Gastrocnemius medialis (tissue), 4 donors: Measurements from ENCODE around the gene SLC41A2. TPM values are rescaled to one million over a fixed set of nuclear protein-coding genes. Genes with fewer than 3 reads are reported as not detected.

ENCODE experiments used
- ATAC-seq, 2 donors: fragments of 150-250 bp; one replicate each; pipeline ENCODE4 v1.9.1; 2016
- DNase-seq, 2 donors: peaks; one replicate each; pipeline ENCODE4 v3.0.0-alpha.2; 2019
- H3K27ac ChIP-seq, 4 donors: fragments of 200-600 bp; sonication (generic); 1 replicate in 1 of 4; 2 replicates in 3 of 4; pipeline ENCODE4 v1.5.1; 2016 to 2018; ENCODE audit warnings: mild to moderate bottlenecking in 2 of 4, moderate library complexity in 1 of 4
- H3K27me3 ChIP-seq, 3 donors: fragments of 200-600 bp; sonication (generic) in 2 of 3; 1 replicate in 1 of 3; 2 replicates in 2 of 3; pipeline versions ENCODE4 v1.5.1 to v1.6.0; 2016 to 2019; ENCODE audit warnings: mild to moderate bottlenecking in 1 of 3, moderate library complexity in 1 of 3
- H3K36me3 ChIP-seq, 2 donors: fragments of 200-600 bp; sonication (generic) in 1 of 2; one replicate each; pipeline ENCODE4 v1.5.1; 2017 to 2018
- H3K4me1 ChIP-seq, 2 donors: fragments of 200-600 bp; sonication (generic) in 1 of 2; one replicate each; pipeline ENCODE4 v1.5.1; 2016 to 2017; ENCODE audit warnings: mild to moderate bottlenecking in 2 of 2
- H3K4me3 ChIP-seq, 4 donors: fragments of 200-600 bp; sonication (generic) in 3 of 4; 1 replicate in 1 of 4; 2 replicates in 3 of 4; pipeline ENCODE4 v1.5.1; 2016 to 2019; ENCODE audit warnings: mild to moderate bottlenecking in 2 of 4
- H3K9me3 ChIP-seq, 3 donors: fragments of 200-600 bp; sonication (generic) in 2 of 3; 1 replicate in 1 of 3; 2 replicates in 2 of 3; pipeline ENCODE4 v1.5.1; 2016 to 2019
- POLR2A ChIP-seq, 2 donors: fragments of 450-650 bp; IDR thresholded peaks; one replicate each; pipeline ENCODE4 v1.6.1; 2017; ENCODE audit warnings: antibody characterized with exemption in 2 of 2, mild to moderate bottlenecking in 2 of 2, moderate library complexity in 2 of 2
- in situ Hi-C, 4 donors: fragments of 200-750 bp; cut with MboI; loops; one replicate each; pipeline versions ENCODE4 v1.15.0 to v1.8.0; 2017; ENCODE audit warnings: low sequenced_read_pairs in 4 of 4
- intact Hi-C: fragments of 100-400 bp; cut with DNase I; formaldehyde crosslinking; loops from one replicate; pipeline ENCODE4 v1.15.1; 2023; ENCODE audit warnings: low total_unique reads
- total RNA-seq, 4 donors: library from RNA; depleted of rRNA; stranded (reverse); fragments of >200 nt; gene quantifications; one replicate each; pipeline versions ENCODE4 v1.1.0 to v1.2.3, GENCODE V29; 2016
- TF ChIP-seq, protein P1 (sequence below), 5 experiments: fragments of 450-650 bp in 3 of 5; fragments of 200-600 bp in 2 of 5; sonication (generic) in 2 of 5; IDR thresholded peaks in 4 of 5; conservative IDR thresholded peaks in 1 of 5; 1 replicate in 4 of 5; 2 replicates in 1 of 5; pipeline ENCODE4 v1.5.1; 2016 to 2019; ENCODE audit warnings: antibody characterized with exemption in 5 of 5, mild to moderate bottlenecking in 3 of 5, moderate library complexity in 3 of 5

Gene SLC41A2, protein sequence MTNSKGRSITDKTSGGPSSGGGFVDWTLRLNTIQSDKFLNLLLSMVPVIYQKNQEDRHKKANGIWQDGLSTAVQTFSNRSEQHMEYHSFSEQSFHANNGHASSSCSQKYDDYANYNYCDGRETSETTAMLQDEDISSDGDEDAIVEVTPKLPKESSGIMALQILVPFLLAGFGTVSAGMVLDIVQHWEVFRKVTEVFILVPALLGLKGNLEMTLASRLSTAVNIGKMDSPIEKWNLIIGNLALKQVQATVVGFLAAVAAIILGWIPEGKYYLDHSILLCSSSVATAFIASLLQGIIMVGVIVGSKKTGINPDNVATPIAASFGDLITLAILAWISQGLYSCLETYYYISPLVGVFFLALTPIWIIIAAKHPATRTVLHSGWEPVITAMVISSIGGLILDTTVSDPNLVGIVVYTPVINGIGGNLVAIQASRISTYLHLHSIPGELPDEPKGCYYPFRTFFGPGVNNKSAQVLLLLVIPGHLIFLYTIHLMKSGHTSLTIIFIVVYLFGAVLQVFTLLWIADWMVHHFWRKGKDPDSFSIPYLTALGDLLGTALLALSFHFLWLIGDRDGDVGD
- 1 to 10 TPM in 2 of 4 donors, under 1 TPM in 2; 0.35 to 4.5 (median 0.83) TPM for total RNA-seq

DNA sequence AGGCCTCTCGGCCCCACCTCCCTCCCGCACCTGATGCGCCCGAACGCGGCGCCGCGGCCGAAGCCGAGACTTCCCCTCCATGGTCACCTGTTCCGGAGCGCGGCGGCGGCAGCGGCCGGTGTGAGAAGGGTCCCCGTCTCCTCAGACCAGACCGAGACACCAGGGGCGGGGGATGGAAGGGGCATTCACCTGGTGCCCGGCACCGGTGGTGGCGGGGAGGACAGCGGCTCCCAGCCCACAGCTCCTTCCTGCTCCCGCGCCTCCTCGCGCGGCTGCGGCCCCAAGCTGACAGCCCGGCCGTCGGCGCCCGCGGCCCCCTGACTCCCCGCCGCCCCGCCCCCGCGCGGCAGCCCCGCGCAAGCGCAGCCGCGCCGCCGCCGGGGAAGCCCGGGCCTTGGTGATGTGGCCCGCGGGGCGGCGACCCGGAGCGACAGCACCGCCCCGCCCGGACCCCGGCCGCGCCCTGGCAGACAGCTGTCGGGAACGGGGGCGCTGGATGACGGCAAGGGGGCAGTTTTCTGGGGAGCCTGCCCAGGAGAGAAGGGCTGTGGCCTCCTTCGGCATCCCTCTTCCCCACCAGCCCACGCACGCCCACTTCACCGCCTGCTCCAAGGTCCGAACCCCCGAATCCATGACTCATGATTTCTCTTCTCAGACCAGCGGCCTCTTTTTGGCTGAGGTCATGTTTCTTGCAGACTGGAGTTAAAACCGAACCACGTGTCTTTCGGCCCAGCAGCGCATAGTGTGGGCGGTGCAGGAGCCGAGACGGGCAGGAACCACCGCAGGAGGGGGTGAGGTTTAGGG lies at the start of gene SLC41A2:
Gene SLC41A2 (minus strand): TSS at position 290 of the 804 bp plus-strand sequence. CDS start 29,763 bp downstream, outside the sequence.
- in situ Hi-C loops: no loop called here
- Histone ChIP-seq H3K27ac (peak within 1 kb of the TSS; percentile 31 to 49 (median 48)), H3K36me3 (no peaks in the 10 kb centered on the region), H3K27me3 (peaks cover 5 to 24% (median 15%) of the 10 kb centered on the region in 3 donors), H3K9me3 (no peaks in the 10 kb centered on the region), H3K4me1 (peaks cover 8 to 9% of the 10 kb centered on the region in 2 donors), H3K4me3 (peak within 1 kb of the TSS; percentile 67 to 93 (median 72))
- intact Hi-C loops: loop anchor here (1.0 kb wide), 1 partner anchor 28 kb away; the partner anchor contains the start of gene NOPCHAP1
- DNase-seq (peak; percentile 45 to 51), ATAC-seq (peak; percentile 79 to 81)
- TF ChIP-seq POLR2A (IDR thresholded peaks at IDR 0.05): peak; percentile 13 to 40
- TF ChIP-seq, protein P1, sequence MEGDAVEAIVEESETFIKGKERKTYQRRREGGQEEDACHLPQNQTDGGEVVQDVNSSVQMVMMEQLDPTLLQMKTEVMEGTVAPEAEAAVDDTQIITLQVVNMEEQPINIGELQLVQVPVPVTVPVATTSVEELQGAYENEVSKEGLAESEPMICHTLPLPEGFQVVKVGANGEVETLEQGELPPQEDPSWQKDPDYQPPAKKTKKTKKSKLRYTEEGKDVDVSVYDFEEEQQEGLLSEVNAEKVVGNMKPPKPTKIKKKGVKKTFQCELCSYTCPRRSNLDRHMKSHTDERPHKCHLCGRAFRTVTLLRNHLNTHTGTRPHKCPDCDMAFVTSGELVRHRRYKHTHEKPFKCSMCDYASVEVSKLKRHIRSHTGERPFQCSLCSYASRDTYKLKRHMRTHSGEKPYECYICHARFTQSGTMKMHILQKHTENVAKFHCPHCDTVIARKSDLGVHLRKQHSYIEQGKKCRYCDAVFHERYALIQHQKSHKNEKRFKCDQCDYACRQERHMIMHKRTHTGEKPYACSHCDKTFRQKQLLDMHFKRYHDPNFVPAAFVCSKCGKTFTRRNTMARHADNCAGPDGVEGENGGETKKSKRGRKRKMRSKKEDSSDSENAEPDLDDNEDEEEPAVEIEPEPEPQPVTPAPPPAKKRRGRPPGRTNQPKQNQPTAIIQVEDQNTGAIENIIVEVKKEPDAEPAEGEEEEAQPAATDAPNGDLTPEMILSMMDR (IDR thresholded peaks at IDR 0.05 in 4 of 5, conservative IDR thresholded peaks at IDR 0.05 in 1 of 5): peak in 3 of 5 experiments; percentile 23 to 45 (median 31)

DNA sequence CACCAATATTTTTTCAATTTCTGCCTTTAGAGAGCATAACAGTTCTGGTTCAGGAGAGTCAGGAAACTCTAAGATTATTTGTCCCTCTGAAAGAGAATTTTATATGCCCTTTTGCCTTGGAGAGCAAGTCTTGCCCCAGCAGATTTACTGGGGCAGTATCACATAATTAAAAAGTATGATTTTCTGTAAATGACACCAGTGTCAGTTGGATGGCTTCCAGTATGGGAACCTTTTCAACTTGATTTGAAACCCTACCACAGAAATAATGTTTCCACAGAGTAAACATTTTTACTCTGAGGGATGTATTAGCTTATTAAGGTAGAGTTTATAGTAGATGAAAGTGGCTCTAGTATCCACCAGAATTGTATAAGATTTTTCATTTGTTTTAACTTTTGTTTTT lies 43.4 kb upstream of the SLC41A2 start:
- in situ Hi-C loops: no loop called here
- no peaks in the 10 kb centered on the region for H3K4me1 ChIP-seq
- H3K9me3 ChIP-seq: no peaks in the 10 kb centered on the region
- no peak overlapping the region for H3K27ac ChIP-seq
- intact Hi-C loops: no loop called here
- peaks cover 0 to 27% of the 10 kb centered on the region in 2 donors for H3K36me3 ChIP-seq
- ATAC-seq (no peak), DNase-seq (no peak)
- TF ChIP-seq POLR2A (IDR thresholded peaks at IDR 0.05): no peak
- TF ChIP-seq, protein P1 (IDR thresholded peaks at IDR 0.05 in 4 of 5, conservative IDR thresholded peaks at IDR 0.05 in 1 of 5): no peak
- H3K4me3 ChIP-seq: no peak overlapping the region
- no peaks in the 10 kb centered on the region for H3K27me3 ChIP-seq

DNA sequence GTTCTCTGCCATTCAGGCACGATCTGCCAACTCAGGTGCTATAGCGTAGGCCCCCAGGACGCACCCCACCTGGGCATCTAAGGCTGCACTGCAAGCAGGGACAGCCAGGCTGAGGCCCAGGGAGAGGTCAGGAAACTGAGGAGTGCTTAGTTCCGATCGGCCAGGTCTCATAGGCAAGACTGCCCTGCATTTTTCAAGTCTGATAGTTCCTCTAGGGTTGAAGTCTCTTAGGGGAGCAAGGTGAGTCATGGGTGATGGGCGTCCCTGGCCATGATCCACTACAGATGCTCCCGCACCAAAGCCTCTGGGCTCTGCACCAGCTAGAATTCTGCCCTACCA lies 41.2 kb upstream of the SLC41A2 start:
- ATAC-seq: no peak
- H3K27ac ChIP-seq: no peak overlapping the region
- in situ Hi-C loops: no loop called here
- H3K36me3 ChIP-seq: peaks cover 0 to 46% of the 10 kb centered on the region in 2 donors
- no peaks in the 10 kb centered on the region for H3K4me1 ChIP-seq
- H3K9me3 ChIP-seq: no peaks in the 10 kb centered on the region
- TF ChIP-seq POLR2A (IDR thresholded peaks at IDR 0.05): no peak
- TF ChIP-seq, protein P1 (IDR thresholded peaks at IDR 0.05 in 4 of 5, conservative IDR thresholded peaks at IDR 0.05 in 1 of 5): no peak
- no peak for DNase-seq
- H3K27me3 ChIP-seq: no peaks in the 10 kb centered on the region
- intact Hi-C loops: no loop called here
- H3K4me3 ChIP-seq: no peak overlapping the region

DNA sequence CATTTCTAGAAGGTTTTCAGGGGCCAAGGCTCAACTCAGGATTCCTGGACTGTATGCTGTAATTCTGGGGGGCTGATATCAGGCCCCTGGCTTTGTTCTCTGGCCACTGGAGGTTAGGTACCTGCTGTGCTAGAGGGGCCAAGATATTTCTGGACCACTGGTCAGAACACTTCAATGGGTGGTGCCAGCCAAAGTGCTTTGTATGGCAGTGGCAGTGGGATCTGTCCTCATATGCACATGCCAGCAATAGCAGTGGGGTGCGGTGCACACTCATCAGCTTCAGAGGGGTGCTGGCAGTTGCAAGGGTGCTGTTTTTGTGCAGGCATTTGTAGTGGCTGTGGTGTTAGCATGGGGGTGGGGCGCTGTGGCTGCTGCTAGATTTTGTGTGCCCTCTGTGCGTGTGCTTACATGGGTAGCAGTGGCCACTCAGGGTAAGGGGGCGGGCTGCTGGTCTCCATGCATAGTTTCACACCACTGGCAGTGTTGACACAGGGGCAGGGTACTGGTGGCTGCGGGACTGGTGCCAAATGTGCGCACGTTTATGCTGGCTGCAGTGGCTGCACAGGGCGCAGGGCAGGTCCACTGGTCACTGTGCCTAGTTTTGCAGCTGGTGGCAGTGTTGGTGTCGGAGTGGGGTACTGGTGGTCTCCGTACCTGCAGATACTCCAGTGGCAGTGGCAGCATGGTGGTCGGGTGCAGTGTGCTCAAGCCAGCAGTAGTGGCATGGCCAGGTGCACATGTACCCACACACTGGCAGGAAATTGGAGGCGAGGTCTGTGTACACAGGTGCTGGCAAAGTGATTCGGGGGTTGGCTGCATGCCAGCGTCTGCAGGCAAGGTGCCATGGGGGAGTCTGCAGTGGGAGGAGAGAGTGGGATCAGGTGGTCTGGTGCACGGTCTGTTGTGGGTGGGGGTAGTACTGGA lies 40.6 kb upstream of the SLC41A2 start:
- no peaks in the 10 kb centered on the region for H3K27me3 ChIP-seq
- no peaks in the 10 kb centered on the region for H3K4me1 ChIP-seq
- TF ChIP-seq, protein P1 (IDR thresholded peaks at IDR 0.05 in 4 of 5, conservative IDR thresholded peaks at IDR 0.05 in 1 of 5): no peak
- TF ChIP-seq POLR2A (IDR thresholded peaks at IDR 0.05): no peak
- in situ Hi-C loops (no loop called here), intact Hi-C loops (no loop called here)
- H3K9me3 ChIP-seq: no peaks in the 10 kb centered on the region
- ATAC-seq (no peak), DNase-seq (no peak)
- H3K36me3 ChIP-seq: peaks cover 0 to 48% of the 10 kb centered on the region in 2 donors
- H3K4me3 ChIP-seq: no peak overlapping the region
- H3K27ac ChIP-seq: no peak overlapping the region
